PFSK-1 (cell line): Measurements from ENCODE around the gene DRAM1.

Experiments used
- FOXP2 ChIP-seq: optimal IDR thresholded peaks from 2 replicates; pipeline ENCODE3; 2011; ENCODE audit warnings: borderline replicate concordance, control low read depth, inconsistent platforms; ENCODE audit not compliant: insufficient read depth; ENCODE audit errors: extremely low read length, extremely low read depth
- POLR2AphosphoS5 ChIP-seq: IDR thresholded peaks from 2 replicates; pipeline ENCODE4 v1.6.1; 2012; ENCODE audit warnings: low read depth, mild to moderate bottlenecking, control low read depth, low read length, moderate library complexity
- SIN3A ChIP-seq: IDR thresholded peaks from 2 replicates; pipeline ENCODE4 v1.6.1; 2012; ENCODE audit warnings: mild to moderate bottlenecking, low read length, moderate library complexity, borderline replicate concordance; ENCODE audit not compliant: insufficient read depth
- TAF1 ChIP-seq: IDR thresholded peaks from 2 replicates; pipeline ENCODE4 v1.6.1; 2012; ENCODE audit warnings: low read length, control low read depth, borderline replicate concordance; ENCODE audit not compliant: insufficient read depth
- TF ChIP-seq, protein P1 (sequence below), 2 experiments: IDR thresholded peaks; 2 replicates each; pipeline versions ENCODE4 v1.6.1 to v1.8.0; 2011 to 2012; ENCODE audit warnings: low read depth in 2 of 2, low read length in 2 of 2, control low read depth in 1 of 2, inconsistent platforms in 1 of 2, mild to moderate bottlenecking in 1 of 2, moderate library complexity in 1 of 2; ENCODE audit not compliant: insufficient read depth in 1 of 2

DNA sequence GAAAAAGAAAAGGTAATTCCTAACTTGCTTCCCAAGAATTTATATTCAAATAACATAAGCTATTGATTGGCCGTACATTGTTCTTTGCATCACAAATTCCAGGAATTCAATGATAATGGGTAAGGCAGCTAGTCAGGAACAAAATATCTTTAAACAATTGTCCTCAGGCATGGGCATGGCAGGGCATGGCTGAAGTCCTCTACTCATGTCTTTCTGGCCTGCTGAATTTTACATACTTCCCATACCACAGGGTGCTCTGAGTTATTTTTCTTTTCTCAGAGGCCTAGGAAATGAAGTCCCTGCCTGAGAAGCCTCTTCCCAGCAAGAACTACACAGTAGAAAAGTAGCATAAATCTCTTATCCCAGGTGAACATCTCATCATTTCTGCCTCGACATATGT, 15.1 kb upstream of the DRAM1 start:
- no peak for TF ChIP-seq POLR2AphosphoS5
- TF ChIP-seq TAF1, result no peak
- no peak for TF ChIP-seq SIN3A
- TF ChIP-seq, protein P1, sequence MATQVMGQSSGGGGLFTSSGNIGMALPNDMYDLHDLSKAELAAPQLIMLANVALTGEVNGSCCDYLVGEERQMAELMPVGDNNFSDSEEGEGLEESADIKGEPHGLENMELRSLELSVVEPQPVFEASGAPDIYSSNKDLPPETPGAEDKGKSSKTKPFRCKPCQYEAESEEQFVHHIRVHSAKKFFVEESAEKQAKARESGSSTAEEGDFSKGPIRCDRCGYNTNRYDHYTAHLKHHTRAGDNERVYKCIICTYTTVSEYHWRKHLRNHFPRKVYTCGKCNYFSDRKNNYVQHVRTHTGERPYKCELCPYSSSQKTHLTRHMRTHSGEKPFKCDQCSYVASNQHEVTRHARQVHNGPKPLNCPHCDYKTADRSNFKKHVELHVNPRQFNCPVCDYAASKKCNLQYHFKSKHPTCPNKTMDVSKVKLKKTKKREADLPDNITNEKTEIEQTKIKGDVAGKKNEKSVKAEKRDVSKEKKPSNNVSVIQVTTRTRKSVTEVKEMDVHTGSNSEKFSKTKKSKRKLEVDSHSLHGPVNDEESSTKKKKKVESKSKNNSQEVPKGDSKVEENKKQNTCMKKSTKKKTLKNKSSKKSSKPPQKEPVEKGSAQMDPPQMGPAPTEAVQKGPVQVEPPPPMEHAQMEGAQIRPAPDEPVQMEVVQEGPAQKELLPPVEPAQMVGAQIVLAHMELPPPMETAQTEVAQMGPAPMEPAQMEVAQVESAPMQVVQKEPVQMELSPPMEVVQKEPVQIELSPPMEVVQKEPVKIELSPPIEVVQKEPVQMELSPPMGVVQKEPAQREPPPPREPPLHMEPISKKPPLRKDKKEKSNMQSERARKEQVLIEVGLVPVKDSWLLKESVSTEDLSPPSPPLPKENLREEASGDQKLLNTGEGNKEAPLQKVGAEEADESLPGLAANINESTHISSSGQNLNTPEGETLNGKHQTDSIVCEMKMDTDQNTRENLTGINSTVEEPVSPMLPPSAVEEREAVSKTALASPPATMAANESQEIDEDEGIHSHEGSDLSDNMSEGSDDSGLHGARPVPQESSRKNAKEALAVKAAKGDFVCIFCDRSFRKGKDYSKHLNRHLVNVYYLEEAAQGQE (IDR thresholded peaks at IDR 0.05; ENCODE audit: insufficient read depth in 1 of 2, low read depth in 2 of 2, low read length in 2 of 2), result no peak
- no peak for TF ChIP-seq FOXP2
